ENCODE data around the gene ALG1L2. TPM values are rescaled to one million over a fixed set of nuclear protein-coding genes. Genes with fewer than 3 reads are reported as not detected.
"Not testable (repeated sequence)": the region's sequence is repeated elsewhere in the genome, so short reads cannot be mapped to it uniquely, and the experiment has no call there.

The ALG1L2 gene
- total and polyA plus RNA-seq, 2 of the 8 experiments (the other 6 are each of a cell fraction or from before 2014, with no cell fraction given), result 0.15 to 1.7 TPM

- TF ChIP-seq HDAC2 (IDR thresholded peaks at IDR 0.05; ENCODE audit: borderline replicate concordance in 1 of 2, low read depth in 2 of 2, low read length in 2 of 2) (no peak), CTBP2 (IDR thresholded peaks at IDR 0.05; ENCODE audit: borderline replicate concordance, insufficient read depth, insufficient read length, low read length) (no peak), YY1 (IDR thresholded peaks at IDR 0.05; ENCODE audit: low read depth, low read length) (no peak), POLR2AphosphoS5 (IDR thresholded peaks at IDR 0.05; ENCODE audit: low read depth, low read length) (no peak), E2F6 (IDR thresholded peaks at IDR 0.05) (no peak), SAP30 (IDR thresholded peaks at IDR 0.05; ENCODE audit: insufficient read depth, insufficient replicate concordance, low read length) (no peak), NANOG (IDR thresholded peaks at IDR 0.05; ENCODE audit: insufficient read depth, low read depth, low read length, poor library complexity, severe bottlenecking) (no peak)
These were observed 4.2 kb downstream of the ALG1L2 start (continued) for GRCh38 chr3:130085881-130086280.

GRCh38 chr3:130086628-130087027 lies 5.0 kb downstream of the ALG1L2 start:
- H4K8ac ChIP-seq (ENCODE audit: extremely low read depth, insufficient read depth, low read length); H3K79me2 ChIP-seq (ENCODE audit: control insufficient read depth in 1 of 2, insufficient read depth in 2 of 2, low read length in 2 of 2); H3K4ac ChIP-seq (replicated peaks; ENCODE audit: insufficient read length, low read depth, low read length); H2BK15ac ChIP-seq (ENCODE audit: low read length); H2BK20ac ChIP-seq (ENCODE audit: low read length); H3K79me1 ChIP-seq (ENCODE audit: low read depth, low read length); H2AK5ac ChIP-seq (ENCODE audit: low read depth, low read length); CTCF ChIA-PET (ENCODE audit: partially characterized antibody); H3K18ac ChIP-seq (ENCODE audit: extremely low read depth, low read length); H3K4me2 ChIP-seq (ENCODE audit: insufficient read depth in 1 of 2, low read depth in 2 of 2, low read length in 2 of 2); H2BK120ac ChIP-seq (replicated peaks; ENCODE audit: low read depth, low read length); H3K9ac ChIP-seq (replicated peaks in 1 of 4; ENCODE audit: extremely low read depth in 1 of 4, low read depth in 3 of 4, low read length in 3 of 4); H4K20me1 ChIP-seq (replicated peaks in 1 of 2; ENCODE audit: control insufficient read depth in 1 of 2, insufficient read depth in 2 of 2, low read length in 2 of 2); H2AFZ ChIP-seq (ENCODE audit: low read length); H4K91ac ChIP-seq (replicated peaks; ENCODE audit: insufficient read length, low read length); H3K27ac ChIP-seq (ENCODE audit: low read depth, low read length); H3K56ac ChIP-seq (replicated peaks; ENCODE audit: insufficient read length, low read depth, low read length); H3K27me3 ChIP-seq (replicated peaks in 1 of 4; ENCODE audit: control insufficient read depth in 3 of 4, extremely low read depth in 1 of 4, insufficient read depth in 3 of 4, low read length in 3 of 4); H2BK5ac ChIP-seq (ENCODE audit: low read depth, low read length); H3K23ac ChIP-seq (ENCODE audit: insufficient read length); H4K5ac ChIP-seq (ENCODE audit: insufficient read length, low read depth, low read length); POLR2A ChIA-PET (ENCODE audit: partially characterized antibody); FAIRE-seq; H3K36me3 ChIP-seq (ENCODE audit: control insufficient read depth in 2 of 4, insufficient read depth in 4 of 4, low read length in 3 of 4); H3K4me1 ChIP-seq (replicated peaks in 1 of 4; ENCODE audit: control insufficient read depth in 3 of 4, insufficient read depth in 4 of 4, low read length in 3 of 4); H3K14ac ChIP-seq (ENCODE audit: insufficient read length); DNase-seq (ENCODE audit: low read depth in 1 of 2, low spot score in 2 of 2); H2BK12ac ChIP-seq (ENCODE audit: low read depth, low read length); H3K23me2 ChIP-seq (ENCODE audit: low read depth, low read length); H3K4me3 ChIP-seq (ENCODE audit: extremely low read depth in 1 of 4, insufficient read depth in 2 of 4, low read depth in 3 of 4, low read length in 4 of 4); H3K9me3 ChIP-seq (ENCODE audit: insufficient read depth in 2 of 2, low read depth in 1 of 2, low read length in 1 of 2): not testable (repeated sequence)
- 100% methylated on average over 1 of the region's 2 CpGs; no CpG with 5 or more reads in 1 of the 2 experiments for WGBS, 2 experiments (ENCODE audit: extremely low coverage in 1 of 2, insufficient coverage in 1 of 2, insufficient read length in 1 of 2, insufficient replicate concordance in 2 of 2, low coverage in 1 of 2, low lambda C conversion rate in 2 of 2, missing lambda C conversion rate in 1 of 2)
